OCI-LY3 (cell line): ENCODE data around the gene MACROD2.

Experiments
- H2AFZ ChIP-seq: fragments of 200-600, 300-600 bp; shearing (Covaris generic); 2 replicates; pipeline ENCODE4 v1.6.0; 2014; ENCODE audit warnings: antibody characterized with exemption, low read depth, low read length
- H3K27ac ChIP-seq: fragments of 200-600, 300-600 bp; sonication (generic); 2 replicates; pipeline ENCODE4 v1.5.1; 2014; ENCODE audit warnings: mild to moderate bottlenecking, low read length, moderate library complexity, mixed read lengths
- H3K27me3 ChIP-seq: fragments of 200-600, 300-600 bp; sonication (generic); 2 replicates; pipeline ENCODE4 v1.6.1; 2014; ENCODE audit warnings: low read depth, low read length, mixed read lengths
- H3K36me3 ChIP-seq: fragments of 200-600, 300-600 bp; sonication (generic); replicated peaks from 2 replicates; pipeline ENCODE3; 2014; ENCODE audit warnings: low read depth, low read length, mixed read lengths
- H3K4me1 ChIP-seq: fragments of 300-600, 200-600 bp; sonication (generic); 2 replicates; pipeline ENCODE4 v1.6.1; 2014; ENCODE audit warnings: low read length, mixed read lengths
- H3K4me2 ChIP-seq: fragments of 200-600, 300-600 bp; sonication (generic); 2 replicates; pipeline ENCODE4 v1.6.1; 2014; ENCODE audit warnings: low read length, mixed read lengths
- H3K4me3 ChIP-seq: fragments of 300-600, 200-600 bp; sonication (generic); 2 replicates; pipeline ENCODE4 v1.5.1; 2014; ENCODE audit warnings: antibody characterized with exemption, mild to moderate bottlenecking, low read length, moderate library complexity
- H3K79me2 ChIP-seq: fragments of 300-600, 200-600 bp; shearing (Covaris generic); 2 replicates; pipeline ENCODE4 v1.6.1; 2014; ENCODE audit warnings: mild to moderate bottlenecking, low read length, mixed read lengths
- H3K9ac ChIP-seq: fragments of 300-600, 200-600 bp; shearing (Covaris generic); 2 replicates; pipeline ENCODE4 v1.6.0; 2014; ENCODE audit warnings: mild to moderate bottlenecking, low read length, moderate library complexity
- H3K9me3 ChIP-seq: fragments of 200-600, 300-600 bp; shearing (Covaris generic); 2 replicates; pipeline ENCODE4 v1.6.1; 2014; ENCODE audit warnings: low read length, mixed read lengths; ENCODE audit not compliant: insufficient read depth
- H4K20me1 ChIP-seq: fragments of 200-600, 300-600 bp; sonication (generic); 2 replicates; pipeline ENCODE4 v1.6.1; 2016; ENCODE audit warnings: low read length, mixed read lengths; ENCODE audit not compliant: insufficient read depth
- CTCF ChIP-seq: fragments of 200-600, 300-600 bp; sonication (generic); IDR thresholded peaks from 2 replicates; pipeline ENCODE4 v1.5.1; 2014; ENCODE audit warnings: antibody characterized with exemption, low read length, low read depth
- EZH2phosphoT487 ChIP-seq: fragments of 200-600 bp; shearing (Covaris generic); IDR thresholded peaks from 2 replicates; pipeline ENCODE4 v1.6.1; 2018; ENCODE audit warnings: antibody characterized with exemption, mixed run types, low read depth

Gene MACROD2

GRCh38 chr20:14576196-14576877, 581.0 kb downstream of the MACROD2 start:
- Histone ChIP-seq H3K9me3 (no peaks in the 10 kb centered on the region), H3K36me3 (no peaks in the 10 kb centered on the region), H3K27me3 (no peaks in the 10 kb centered on the region), H3K4me3 (no peak overlapping the region), H3K9ac (no peak overlapping the region), H3K27ac (no peak overlapping the region), H2AFZ (no peak overlapping the region), H3K4me2 (no peak overlapping the region), H3K4me1 (no peaks in the 10 kb centered on the region), H3K79me2 (no peaks in the 10 kb centered on the region), H4K20me1 (no peaks in the 10 kb centered on the region)
- no peak for TF ChIP-seq CTCF
- TF ChIP-seq EZH2phosphoT487: no peak

- no peak for TF ChIP-seq EZH2phosphoT487
- TF ChIP-seq CTCF: no peak
- H2AFZ ChIP-seq: no peak overlapping the region
- no peaks in the 10 kb centered on the region for H3K36me3 ChIP-seq
- H4K20me1 ChIP-seq: no peaks in the 10 kb centered on the region
- H3K9ac ChIP-seq: no peak overlapping the region
- H3K9me3 ChIP-seq: no peaks in the 10 kb centered on the region
- H3K4me3 ChIP-seq: no peak overlapping the region
- no peak overlapping the region for H3K4me2 ChIP-seq
- no peak overlapping the region for H3K27ac ChIP-seq
- no peaks in the 10 kb centered on the region for H3K79me2 ChIP-seq
- no peaks in the 10 kb centered on the region for H3K27me3 ChIP-seq
- no peaks in the 10 kb centered on the region for H3K4me1 ChIP-seq
Measured at GRCh38 chr20:14580418-14581074, 585.2 kb downstream of the MACROD2 start.

GRCh38 chr20:14581731-14582130, 586.4 kb downstream of the MACROD2 start:
- Histone ChIP-seq H3K36me3 (no peaks in the 10 kb centered on the region), H3K9me3 (no peaks in the 10 kb centered on the region), H3K4me2 (no peak overlapping the region), H3K9ac (no peak overlapping the region), H4K20me1 (no peaks in the 10 kb centered on the region), H3K4me3 (no peak overlapping the region), H3K27me3 (no peaks in the 10 kb centered on the region), H3K79me2 (no peaks in the 10 kb centered on the region), H3K27ac (no peak overlapping the region), H2AFZ (no peak overlapping the region), H3K4me1 (no peaks in the 10 kb centered on the region)
- TF ChIP-seq EZH2phosphoT487 (no peak), CTCF (no peak)

GRCh38 chr20:14582855-14583254, 587.5 kb downstream of the MACROD2 start:
- Histone ChIP-seq H3K79me2 (no peaks in the 10 kb centered on the region), H3K4me2 (no peak overlapping the region), H4K20me1 (no peaks in the 10 kb centered on the region), H3K27me3 (no peaks in the 10 kb centered on the region), H3K9ac (no peak overlapping the region), H3K4me3 (no peak overlapping the region), H2AFZ (no peak overlapping the region), H3K27ac (no peak overlapping the region), H3K9me3 (no peaks in the 10 kb centered on the region), H3K4me1 (no peaks in the 10 kb centered on the region), H3K36me3 (no peaks in the 10 kb centered on the region)
- TF ChIP-seq EZH2phosphoT487: no peak
- no peak for TF ChIP-seq CTCF
